Cardiac muscle cell (in vitro differentiated cells and primary cell): ENCODE results near the gene SVOP. TPM values are rescaled to one million over a fixed set of nuclear protein-coding genes. Genes with fewer than 3 reads are reported as not detected.
"Not testable (repeated sequence)": the region's sequence is repeated elsewhere in the genome, so short reads cannot be mapped to it uniquely, and the experiment has no call there.

ENCODE experiments used
- DNase-seq, 2 donors: peaks; one replicate each; pipeline versions ENCODE4 v3.0.0 to v3.0.0-alpha.2; 2010 to 2017; ENCODE audit warnings: low read depth in 1 of 2, low spot score in 1 of 2
- H3K27ac ChIP-seq: fragments of 200-600 bp; sonication (generic); 2 replicates; pipeline ENCODE4 v1.5.1; 2016
- H3K27me3 ChIP-seq: fragments of 200-600 bp; sonication (generic); 2 replicates; pipeline ENCODE4 v1.6.0; 2016; ENCODE audit warnings: control low read depth
- H3K36me3 ChIP-seq: fragments of 200-600 bp; sonication (generic); 2 replicates; pipeline ENCODE4 v1.5.1; 2016; ENCODE audit warnings: control low read depth
- H3K4me1 ChIP-seq: fragments of 200-600 bp; sonication (generic); 2 replicates; pipeline ENCODE4 v1.8.1; 2017; ENCODE audit warnings: low read depth, mild to moderate bottlenecking, mixed run types
- H3K4me3 ChIP-seq: fragments of 200-600 bp; sonication (generic); 2 replicates; pipeline ENCODE4 v1.5.1; 2016; ENCODE audit warnings: mild to moderate bottlenecking
- H3K9me3 ChIP-seq: fragments of 200-600 bp; sonication (generic); 2 replicates; pipeline ENCODE4 v1.5.1; 2017; ENCODE audit warnings: low read depth, mild to moderate bottlenecking, control low read depth
- polyA plus RNA-seq: library from polyadenylated mRNA; unstranded; fragments of >200 nt; fragmentation: Nextera tagmentation; extraction: Ambion mirVana; gene quantifications from 2 replicates; pipeline ENCODE4 v1.2.1, GENCODE V29; 2016
- total RNA-seq: library from RNA; depleted of rRNA; stranded (reverse); fragments of >200 nt; gene quantifications from 2 replicates; pipeline ENCODE4 v1.2.3, GENCODE V29; 2016
- TF ChIP-seq, protein P1 (sequence below): IDR thresholded peaks from 2 replicates; pipeline ENCODE4 v1.5.1; 2012; ENCODE audit warnings: low read depth, mild to moderate bottlenecking, low read length

SVOP gene
- total and polyA plus RNA-seq, 2 experiments from 2014 or later = not detected

DNA sequence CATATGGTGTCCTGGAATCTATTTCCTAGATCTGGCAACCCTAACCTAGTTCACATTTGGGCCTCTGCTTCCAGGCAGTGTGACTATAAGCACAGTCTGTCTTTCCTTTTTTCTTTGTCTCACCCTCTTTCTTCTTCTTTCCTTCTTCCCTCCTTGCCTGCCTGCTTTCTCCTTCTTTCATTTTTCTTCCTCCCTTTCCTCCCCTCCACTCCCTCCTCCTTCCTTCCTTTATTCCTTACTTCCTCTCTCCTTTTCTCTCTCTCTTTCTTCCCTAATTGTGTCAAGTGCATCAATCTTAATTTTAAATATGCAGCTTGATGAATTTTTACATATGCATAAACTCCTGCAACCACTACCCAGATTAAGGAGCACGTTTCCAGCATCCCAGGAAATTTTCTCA, 145.6 kb downstream of the SVOP start:
- no peaks in the 10 kb centered on the region for H3K36me3 ChIP-seq

DNA sequence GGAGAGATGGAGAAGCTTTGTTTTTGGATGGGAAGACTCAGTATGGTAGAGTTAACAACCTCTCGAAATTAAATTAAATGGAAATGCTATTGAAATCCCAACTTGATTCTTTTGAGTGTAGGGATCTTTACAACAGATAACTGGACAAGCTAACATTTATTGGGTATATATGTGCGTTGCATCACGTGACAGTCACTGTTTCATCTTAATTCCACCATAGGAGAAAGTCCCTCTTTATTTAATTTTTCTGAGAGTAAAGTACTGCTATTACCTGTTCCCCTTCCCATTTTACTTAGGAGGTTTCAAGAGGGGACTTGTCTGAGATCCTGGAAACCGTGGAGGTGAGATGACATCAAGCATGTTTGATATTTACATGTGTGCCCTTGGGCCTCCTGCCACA, 152.1 kb downstream of the SVOP start:
- no peaks in the 10 kb centered on the region for H3K36me3 ChIP-seq
- no peaks in the 10 kb centered on the region for H3K4me1 ChIP-seq
- DNase-seq = no peak
- TF ChIP-seq, protein P1, sequence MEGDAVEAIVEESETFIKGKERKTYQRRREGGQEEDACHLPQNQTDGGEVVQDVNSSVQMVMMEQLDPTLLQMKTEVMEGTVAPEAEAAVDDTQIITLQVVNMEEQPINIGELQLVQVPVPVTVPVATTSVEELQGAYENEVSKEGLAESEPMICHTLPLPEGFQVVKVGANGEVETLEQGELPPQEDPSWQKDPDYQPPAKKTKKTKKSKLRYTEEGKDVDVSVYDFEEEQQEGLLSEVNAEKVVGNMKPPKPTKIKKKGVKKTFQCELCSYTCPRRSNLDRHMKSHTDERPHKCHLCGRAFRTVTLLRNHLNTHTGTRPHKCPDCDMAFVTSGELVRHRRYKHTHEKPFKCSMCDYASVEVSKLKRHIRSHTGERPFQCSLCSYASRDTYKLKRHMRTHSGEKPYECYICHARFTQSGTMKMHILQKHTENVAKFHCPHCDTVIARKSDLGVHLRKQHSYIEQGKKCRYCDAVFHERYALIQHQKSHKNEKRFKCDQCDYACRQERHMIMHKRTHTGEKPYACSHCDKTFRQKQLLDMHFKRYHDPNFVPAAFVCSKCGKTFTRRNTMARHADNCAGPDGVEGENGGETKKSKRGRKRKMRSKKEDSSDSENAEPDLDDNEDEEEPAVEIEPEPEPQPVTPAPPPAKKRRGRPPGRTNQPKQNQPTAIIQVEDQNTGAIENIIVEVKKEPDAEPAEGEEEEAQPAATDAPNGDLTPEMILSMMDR = no peak
- H3K9me3 ChIP-seq = no peaks in the 10 kb centered on the region
- H3K27ac ChIP-seq = no peak overlapping the region
- no peaks in the 10 kb centered on the region for H3K27me3 ChIP-seq
- H3K4me3 ChIP-seq = no peak overlapping the region

More for the DNA sequence above, 145.6 kb downstream of the SVOP start:
- DNase-seq = no peak
- Histone ChIP-seq H3K4me1 (no peaks in the 10 kb centered on the region), H3K4me3 (no peak overlapping the region), H3K9me3 (no peaks in the 10 kb centered on the region), H3K27ac (no peak overlapping the region), H3K27me3 (no peaks in the 10 kb centered on the region)
- TF ChIP-seq, protein P1 = no peak

DNA sequence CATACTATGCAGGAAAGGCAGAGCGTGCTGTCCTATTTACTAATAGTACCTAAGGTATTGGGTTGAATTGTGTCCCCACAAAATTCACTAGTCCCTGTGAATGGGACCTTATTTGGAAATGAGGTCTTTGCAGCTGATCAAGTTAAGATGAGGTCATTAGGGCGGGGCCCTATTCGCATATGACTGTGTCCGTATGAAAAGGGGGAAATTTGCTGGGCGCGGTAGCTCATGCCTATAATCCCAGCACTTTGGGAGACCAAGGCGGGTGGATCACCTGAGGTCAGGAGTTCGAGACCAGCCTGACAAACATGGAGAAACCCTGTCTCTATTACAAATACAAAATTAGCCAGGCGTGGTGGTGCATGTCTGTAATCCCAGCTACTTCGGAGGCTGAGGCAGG, 154.8 kb downstream of the SVOP start:
- H3K4me1 ChIP-seq, DNase-seq, H3K36me3 ChIP-seq: not testable (repeated sequence)

DNA sequence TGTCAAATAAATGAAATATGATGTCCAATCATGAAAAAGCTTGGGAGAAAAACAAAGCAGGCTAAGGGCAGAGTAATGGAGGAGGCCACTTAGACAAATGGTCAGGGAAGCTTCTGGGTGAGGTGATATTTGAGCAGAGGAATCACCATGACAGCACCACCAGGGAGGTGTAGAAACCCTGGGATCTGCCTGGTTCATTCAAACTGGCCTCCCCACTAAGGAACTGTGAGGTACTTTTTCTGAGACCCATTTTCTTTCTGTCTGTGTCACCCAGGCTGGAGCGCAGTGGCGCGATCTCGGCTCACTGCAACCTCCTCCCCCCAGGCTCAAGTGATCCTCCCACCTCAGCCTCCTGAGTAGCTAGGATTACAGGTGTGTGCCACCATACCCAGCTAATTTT, 155.7 kb downstream of the SVOP start:
- Histone ChIP-seq H3K27me3 (no peaks in the 10 kb centered on the region), H3K9me3 (no peaks in the 10 kb centered on the region), H3K4me1 (no peaks in the 10 kb centered on the region), H3K36me3 (no peaks in the 10 kb centered on the region), H3K4me3 (no peak overlapping the region), H3K27ac (no peak overlapping the region)
- no peak for DNase-seq
- TF ChIP-seq, protein P1 = no peak

More for the DNA sequence above, 154.8 kb downstream of the SVOP start:
- not testable (repeated sequence) for H3K27ac ChIP-seq, H3K9me3 ChIP-seq, H3K4me3 ChIP-seq, H3K27me3 ChIP-seq

DNA sequence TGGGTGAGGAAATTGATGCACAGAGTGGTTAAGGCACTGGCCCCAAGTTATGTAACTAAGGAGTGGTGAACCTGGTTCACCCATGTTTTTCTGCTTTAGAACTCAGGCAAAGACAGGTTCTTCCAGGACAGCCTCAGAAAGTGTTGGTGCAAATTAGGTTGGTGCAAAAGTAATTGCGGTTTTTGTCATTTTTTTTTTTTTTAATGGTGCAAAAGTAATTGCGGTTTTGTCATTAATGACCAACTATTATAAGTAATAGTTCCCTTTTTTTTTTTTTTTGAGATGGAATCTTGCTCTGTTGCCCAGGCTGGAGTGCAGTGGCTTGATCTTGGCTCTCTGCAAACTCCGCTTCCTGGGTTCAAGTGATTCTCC, 158.3 kb downstream of the SVOP start:
- Histone ChIP-seq H3K36me3 (no peaks in the 10 kb centered on the region), H3K4me1 (no peaks in the 10 kb centered on the region), H3K27me3 (no peaks in the 10 kb centered on the region), H3K27ac (no peak overlapping the region), H3K4me3 (no peak overlapping the region), H3K9me3 (no peaks in the 10 kb centered on the region)
- DNase-seq = no peak
- TF ChIP-seq, protein P1 = no peak

DNA sequence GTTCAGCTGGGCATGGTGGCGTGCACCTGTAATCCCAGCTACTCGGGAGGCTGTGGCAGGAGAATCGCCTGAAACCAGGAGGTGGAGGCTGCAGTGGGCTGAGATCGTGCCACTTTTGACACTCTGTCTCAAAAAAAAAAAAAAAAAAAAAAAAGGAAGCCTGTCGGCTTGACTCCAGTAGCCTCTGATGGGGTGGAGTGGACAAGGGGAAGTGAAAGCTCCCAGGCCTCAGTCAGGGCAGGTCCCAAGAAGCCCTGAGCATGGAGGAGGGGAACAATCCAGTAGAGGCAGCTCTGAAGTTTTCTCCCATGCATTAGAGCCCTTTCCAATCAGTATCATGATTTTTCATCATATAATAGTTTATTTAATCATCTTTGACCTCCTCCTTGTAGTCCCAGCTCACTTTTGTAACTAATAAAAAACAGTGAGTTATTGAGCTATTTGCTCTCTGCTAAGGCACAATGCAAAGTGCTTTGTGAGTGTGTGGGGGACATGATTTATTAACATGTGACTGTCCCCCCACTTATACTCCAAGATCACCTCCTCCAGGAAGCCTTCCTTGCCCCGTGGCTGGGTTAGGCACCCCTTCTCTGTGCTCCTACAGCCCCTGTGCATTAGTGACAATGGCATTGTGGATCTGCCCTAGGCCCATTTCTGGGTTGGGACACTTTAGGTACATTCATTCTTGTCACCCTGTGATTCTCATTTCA, 158.8 kb downstream of the SVOP start:
- Histone ChIP-seq H3K36me3 (no peaks in the 10 kb centered on the region), H3K4me3 (no peak overlapping the region), H3K27ac (no peak overlapping the region), H3K9me3 (no peaks in the 10 kb centered on the region), H3K27me3 (no peaks in the 10 kb centered on the region), H3K4me1 (no peaks in the 10 kb centered on the region)
- no peak for DNase-seq
- TF ChIP-seq, protein P1 = no peak
